Sigmoid colon (tissue), 7 donors: Measurements from ENCODE around the gene TRIM3. TPM values are rescaled to one million over a fixed set of nuclear protein-coding genes. Genes with fewer than 3 reads are reported as not detected.
A peak's percentile ranks its signal among the peaks of the same experiment; 100 is the strongest.

Experiments
- DNase-seq: peaks from one replicate; pipeline ENCODE4 v3.0.0-alpha.2; 2019
- H3K27ac ChIP-seq, 4 donors: fragments of 200-600 bp; sonication (generic); one replicate each; pipeline ENCODE4 v1.5.1; 2016 to 2019; ENCODE audit warnings: mild to moderate bottlenecking in 1 of 4
- H3K27me3 ChIP-seq, 3 donors: fragments of 200-600 bp; sonication (generic); one replicate each; pipeline ENCODE4 v1.5.1; 2019; ENCODE audit warnings: mild to moderate bottlenecking in 1 of 3
- H3K36me3 ChIP-seq, 4 donors: fragments of 200-600 bp; sonication (generic); one replicate each; pipeline ENCODE4 v1.5.1; 2016 to 2019
- H3K4me1 ChIP-seq, 4 donors: fragments of 200-600 bp; sonication (generic); one replicate each; pipeline ENCODE4 v1.5.1; 2017 to 2019
- H3K4me3 ChIP-seq, 4 donors: fragments of 200-600 bp; sonication (generic); one replicate each; pipeline ENCODE4 v1.5.1; 2017 to 2019; ENCODE audit warnings: mild to moderate bottlenecking in 2 of 4, moderate library complexity in 1 of 4
- H3K9me3 ChIP-seq, 4 donors: fragments of 200-600 bp in 3 of 4; sonication (generic) in 3 of 4; one replicate each; pipeline versions ENCODE4 v1.5.1 to v1.6.1; 2013 to 2019
- EP300 ChIP-seq, 4 donors: sonication (generic); formaldehyde crosslinking; IDR thresholded peaks; one replicate each; pipeline ENCODE4 v1.6.1; 2017; ENCODE audit warnings: antibody characterized with exemption in 4 of 4
- POLR2A ChIP-seq, 2 donors: fragments of 450-650 bp; IDR thresholded peaks; one replicate each; pipeline ENCODE4 v1.6.1; 2016; ENCODE audit warnings: antibody characterized with exemption in 2 of 2, mild to moderate bottlenecking in 2 of 2, moderate library complexity in 2 of 2
- POLR2AphosphoS5 ChIP-seq, 4 donors: sonication (generic); formaldehyde crosslinking; IDR thresholded peaks; one replicate each; pipeline ENCODE4 v1.6.1; 2017; ENCODE audit warnings: antibody characterized with exemption in 4 of 4
- WGBS, 2 donors: extraction: QIAGEN DNeasy Blood & Tissue Kit; methylation state at CpG; one replicate each; pipeline ENCODE4 v1.1.7; 2013; 5-methylcytosine and 5-hydroxymethylcytosine counted together
- intact Hi-C: fragments of 100-400 bp; cut with DNase I; formaldehyde crosslinking; loops from one replicate; pipeline ENCODE4 v1.15.1; 2023
- polyA plus RNA-seq, 3 donors: library from polyadenylated mRNA; stranded (reverse); fragments of 200-250 nt; gene quantifications; one replicate each; pipeline ENCODE4 v1.2.3, GENCODE V29; 2013
- total RNA-seq, 4 donors: library from RNA; depleted of rRNA; stranded (reverse); fragments of >200 nt; gene quantifications; one replicate each; pipeline ENCODE4 v1.1.0, GENCODE V29; 2016
- TF ChIP-seq, protein P1 (sequence below), 4 experiments: fragments of 450-650 bp in 3 of 4; fragments of 200-600 bp in 1 of 4; IDR thresholded peaks; one replicate each; pipeline ENCODE4 v1.5.1; 2016 to 2019; ENCODE audit warnings: antibody characterized with exemption in 4 of 4, mild to moderate bottlenecking in 3 of 4, moderate library complexity in 2 of 4
- donor health status: healthy with polysubstance abuse.
- donor health status: Bipolar disorder and iron deficiency.
- donor health status: healthy.

Gene TRIM3
- total and polyA plus RNA-seq, 7 donors: 14.6 to 27.1 (median 19.8) TPM

GRCh38 chr11:6481924-6482275 is 8.2 kb upstream of the TRIM3 start:
- Histone ChIP-seq H3K36me3 (peaks cover 9 to 64% (median 27%) of the 10 kb centered on the region in 4 donors), H3K27ac (peak overlapping the region; percentile 88 to 94 (median 91)), H3K4me1 (peaks cover 0 to 41% (median 29%) of the 10 kb centered on the region in 4 donors), H3K4me3 (peak overlapping the region; percentile 67 to 84 (median 79)), H3K27me3 (no peaks in the 10 kb centered on the region), H3K9me3 (no peaks in the 10 kb centered on the region)
- no peak for DNase-seq
- 1 to 6% methylated on average over 13 of the region's 13 CpGs for WGBS, 2 donors
- intact Hi-C loops: loop anchor here (2.0 to 5.0 kb wide), 3 partner anchors 120 to 201 kb away; partner anchors contain the start of genes ILK, MRPL17 and RRP8
- TF ChIP-seq EP300 (IDR thresholded peaks at IDR 0.05): no peak
- TF ChIP-seq, protein P1, sequence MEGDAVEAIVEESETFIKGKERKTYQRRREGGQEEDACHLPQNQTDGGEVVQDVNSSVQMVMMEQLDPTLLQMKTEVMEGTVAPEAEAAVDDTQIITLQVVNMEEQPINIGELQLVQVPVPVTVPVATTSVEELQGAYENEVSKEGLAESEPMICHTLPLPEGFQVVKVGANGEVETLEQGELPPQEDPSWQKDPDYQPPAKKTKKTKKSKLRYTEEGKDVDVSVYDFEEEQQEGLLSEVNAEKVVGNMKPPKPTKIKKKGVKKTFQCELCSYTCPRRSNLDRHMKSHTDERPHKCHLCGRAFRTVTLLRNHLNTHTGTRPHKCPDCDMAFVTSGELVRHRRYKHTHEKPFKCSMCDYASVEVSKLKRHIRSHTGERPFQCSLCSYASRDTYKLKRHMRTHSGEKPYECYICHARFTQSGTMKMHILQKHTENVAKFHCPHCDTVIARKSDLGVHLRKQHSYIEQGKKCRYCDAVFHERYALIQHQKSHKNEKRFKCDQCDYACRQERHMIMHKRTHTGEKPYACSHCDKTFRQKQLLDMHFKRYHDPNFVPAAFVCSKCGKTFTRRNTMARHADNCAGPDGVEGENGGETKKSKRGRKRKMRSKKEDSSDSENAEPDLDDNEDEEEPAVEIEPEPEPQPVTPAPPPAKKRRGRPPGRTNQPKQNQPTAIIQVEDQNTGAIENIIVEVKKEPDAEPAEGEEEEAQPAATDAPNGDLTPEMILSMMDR (IDR thresholded peaks at IDR 0.05): no peak
- no peak for TF ChIP-seq POLR2AphosphoS5 (IDR thresholded peaks at IDR 0.05)
- no peak for TF ChIP-seq POLR2A (IDR thresholded peaks at IDR 0.05)

DNA sequence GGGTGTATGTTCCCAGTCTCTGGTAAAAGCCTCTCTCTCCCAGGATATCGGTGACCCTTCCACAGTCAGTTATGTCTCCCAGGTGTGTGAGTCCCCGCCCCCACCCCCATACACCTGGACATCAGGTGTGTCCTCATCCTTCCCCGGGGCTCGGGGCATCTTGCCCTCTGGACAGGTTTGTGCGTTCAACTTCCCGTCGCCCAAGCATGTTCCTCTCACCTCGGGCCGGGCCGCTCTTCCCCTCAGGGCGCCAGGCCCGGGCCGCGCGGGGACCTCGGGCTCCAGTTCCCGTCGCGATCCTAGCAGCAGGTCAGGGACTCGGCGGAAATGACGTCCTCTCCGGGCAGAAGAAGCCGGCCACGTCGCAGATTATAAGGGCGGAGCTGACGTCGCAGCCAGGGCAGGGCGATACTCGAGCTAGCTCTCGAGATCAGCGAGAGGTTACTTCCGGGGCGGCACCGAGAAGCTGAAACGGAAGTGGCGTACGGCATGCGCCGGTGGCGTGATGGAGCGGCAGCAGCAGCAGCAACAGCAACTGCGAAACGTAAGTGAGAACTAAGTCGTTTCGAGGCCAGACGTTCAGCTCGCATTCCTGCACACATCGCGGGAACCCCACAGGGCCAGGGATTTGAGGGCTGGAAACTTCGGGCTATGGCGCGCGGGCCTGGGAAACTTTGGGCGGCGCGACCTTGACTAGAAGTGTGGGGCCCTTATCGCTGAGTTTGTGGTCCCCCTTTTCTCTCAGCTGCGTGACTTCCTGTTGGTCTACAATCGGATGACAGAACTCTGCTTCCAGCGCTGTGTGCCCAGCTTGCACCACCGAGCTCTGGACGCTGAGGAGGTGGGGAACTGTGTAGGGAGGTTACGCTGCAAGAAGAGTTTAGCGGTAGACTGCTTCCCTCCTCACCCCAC is 7.5 kb upstream of the TRIM3 start, which contains the start of the genes ARFIP2 and TIMM10B:
Gene ARFIP2 (minus strand): TSS at position 320 of the 912 bp plus-strand sequence. CDS start 910 bp downstream, outside the sequence.
Gene TIMM10B (plus strand): TSS at position 490 of the 912 bp plus-strand sequence. CDS start 16 bp downstream, at position 506.
- Histone ChIP-seq H3K27ac (peak within 1 kb of the TSS; percentile 88 to 94 (median 91)), H3K36me3 (peaks cover 9 to 62% (median 28%) of the 10 kb centered on the region in 4 donors), H3K27me3 (no peaks in the 10 kb centered on the region), H3K4me3 (peak within 1 kb of the TSS; percentile 67 to 84 (median 79)), H3K9me3 (no peaks in the 10 kb centered on the region), H3K4me1 (peaks cover 0 to 41% (median 29%) of the 10 kb centered on the region in 4 donors)
- peak; percentile 99 for DNase-seq
- intact Hi-C loops: loop anchor here (2.0 to 5.0 kb wide), 3 partner anchors 121 to 202 kb away; partner anchors contain the start of genes ILK, MRPL17 and RRP8
- peak; percentile 90 to 93 for TF ChIP-seq POLR2A (IDR thresholded peaks at IDR 0.05)
- TF ChIP-seq POLR2AphosphoS5 (IDR thresholded peaks at IDR 0.05): peak; percentile 98 to 100 (median 98)
- TF ChIP-seq EP300 (IDR thresholded peaks at IDR 0.05): peak in 1 of 4 donors; percentile 83
- TF ChIP-seq, protein P1 (IDR thresholded peaks at IDR 0.05): no peak
- 0% methylated on average over 66 of the region's 66 CpGs for WGBS, 2 donors

DNA sequence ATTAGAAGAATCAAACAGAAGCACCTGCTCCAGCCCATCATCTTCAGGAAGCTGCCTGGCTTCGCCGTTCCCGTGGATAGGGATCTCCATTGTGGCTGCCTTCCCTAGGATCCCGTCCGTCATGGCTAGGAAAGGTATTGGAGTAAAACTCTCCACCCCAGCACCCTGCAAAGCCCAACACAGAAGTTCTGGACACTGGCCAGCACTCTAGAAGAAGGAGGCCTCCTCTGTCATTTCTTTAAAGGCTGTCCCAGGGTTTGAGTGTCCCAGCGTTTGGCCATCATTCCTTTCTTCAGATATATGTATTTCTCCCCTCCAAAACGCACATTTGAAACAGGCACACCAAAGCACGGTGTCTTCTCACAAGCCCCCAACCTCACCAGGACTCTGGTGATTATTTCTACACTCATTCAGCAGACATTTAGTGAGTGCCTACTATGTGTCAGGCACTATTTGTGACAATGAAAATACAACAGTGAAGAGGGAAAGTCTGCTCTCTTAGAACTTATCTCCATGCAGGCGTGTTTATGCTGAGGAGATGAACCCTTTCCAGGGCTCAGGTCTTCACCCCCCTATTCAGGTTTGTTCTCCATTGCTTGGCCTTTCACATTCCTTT is 6.7 kb upstream of the TRIM3 start:
- Histone ChIP-seq H3K36me3 (peaks cover 9 to 56% (median 24%) of the 10 kb centered on the region in 4 donors), H3K9me3 (no peaks in the 10 kb centered on the region), H3K27me3 (no peaks in the 10 kb centered on the region), H3K4me3 (peak overlapping the region; percentile 67 to 84 (median 79)), H3K4me1 (peaks cover 0 to 41% (median 29%) of the 10 kb centered on the region in 4 donors), H3K27ac (peak overlapping the region; percentile 88 to 94 (median 91))
- intact Hi-C loops: loop anchor here (2.0 to 5.0 kb wide), 3 partner anchors 122 to 202 kb away; partner anchors contain the start of genes ILK, MRPL17 and RRP8
- WGBS, 2 donors: 51 to 74% methylated on average over 9 of the region's 9 CpGs
- TF ChIP-seq POLR2AphosphoS5 (IDR thresholded peaks at IDR 0.05): no peak
- TF ChIP-seq, protein P1 (IDR thresholded peaks at IDR 0.05): no peak
- no peak for DNase-seq

- TF ChIP-seq EP300 (IDR thresholded peaks at IDR 0.05) (no peak), POLR2AphosphoS5 (IDR thresholded peaks at IDR 0.05) (no peak), POLR2A (IDR thresholded peaks at IDR 0.05) (no peak)
- TF ChIP-seq, protein P1 (IDR thresholded peaks at IDR 0.05): no peak
- Histone ChIP-seq H3K4me3 (no peak overlapping the region), H3K36me3 (peaks cover 9 to 27% (median 15%) of the 10 kb centered on the region in 4 donors), H3K27ac (no peak overlapping the region), H3K9me3 (no peaks in the 10 kb centered on the region), H3K4me1 (peaks cover 0 to 54% (median 34%) of the 10 kb centered on the region in 4 donors), H3K27me3 (no peaks in the 10 kb centered on the region)
- DNase-seq: no peak
- 95 to 98% methylated on average over 4 of the region's 4 CpGs for WGBS, 2 donors
- intact Hi-C loops: loop anchor here (10.0 kb wide), 1 partner anchor 792 kb away; the partner anchor contains the start of genes TRIM22 and TRIM5
These were observed 2.8 kb upstream of the TRIM3 start for GRCh38 chr11:6476571-6476970.
